ENCODE results near the gene AHSG. TPM values are rescaled to one million over a fixed set of nuclear protein-coding genes. Genes with fewer than 3 reads are reported as not detected.

The AHSG gene
- total RNA-seq, 2 donors from 2014 or later: not detected

DNA sequence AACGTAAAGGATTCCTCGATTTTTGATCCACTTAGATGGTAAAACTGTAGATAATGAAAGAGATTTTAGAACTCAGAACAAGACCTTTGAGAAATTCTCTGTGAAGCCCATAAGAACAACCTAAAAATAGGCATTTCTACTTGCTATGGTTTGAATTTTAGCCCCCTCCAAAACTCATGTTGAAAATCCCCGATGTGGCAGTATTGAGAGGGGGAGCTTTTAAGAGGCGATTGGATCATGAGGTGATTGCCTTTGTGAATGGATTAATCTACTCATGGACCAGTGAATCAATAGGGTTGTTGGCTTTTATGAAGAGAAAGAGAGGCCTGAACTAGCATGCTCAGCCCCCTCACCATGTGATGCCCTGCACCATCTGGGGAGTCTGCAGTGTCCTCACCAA, 20.2 kb upstream of the AHSG start:
- intact Hi-C loops (cut with DNase I): no loop called here
- Histone ChIP-seq H3K27me3 (replicated peaks; ENCODE audit: insufficient read depth) (no peaks in the 10 kb centered on the region), H3K4me1 (replicated peaks) (no peaks in the 10 kb centered on the region), H3K4me3 (no peak overlapping the region), H3K9me3 (no peaks in the 10 kb centered on the region), H3K27ac (no peak overlapping the region), H3K36me3 (no peaks in the 10 kb centered on the region)
- 93% methylated on average over 4 of the region's 4 CpGs for WGBS
- no peak for TF ChIP-seq POLR2AphosphoS5 (IDR thresholded peaks at IDR 0.05)
- TF ChIP-seq, protein P1, sequence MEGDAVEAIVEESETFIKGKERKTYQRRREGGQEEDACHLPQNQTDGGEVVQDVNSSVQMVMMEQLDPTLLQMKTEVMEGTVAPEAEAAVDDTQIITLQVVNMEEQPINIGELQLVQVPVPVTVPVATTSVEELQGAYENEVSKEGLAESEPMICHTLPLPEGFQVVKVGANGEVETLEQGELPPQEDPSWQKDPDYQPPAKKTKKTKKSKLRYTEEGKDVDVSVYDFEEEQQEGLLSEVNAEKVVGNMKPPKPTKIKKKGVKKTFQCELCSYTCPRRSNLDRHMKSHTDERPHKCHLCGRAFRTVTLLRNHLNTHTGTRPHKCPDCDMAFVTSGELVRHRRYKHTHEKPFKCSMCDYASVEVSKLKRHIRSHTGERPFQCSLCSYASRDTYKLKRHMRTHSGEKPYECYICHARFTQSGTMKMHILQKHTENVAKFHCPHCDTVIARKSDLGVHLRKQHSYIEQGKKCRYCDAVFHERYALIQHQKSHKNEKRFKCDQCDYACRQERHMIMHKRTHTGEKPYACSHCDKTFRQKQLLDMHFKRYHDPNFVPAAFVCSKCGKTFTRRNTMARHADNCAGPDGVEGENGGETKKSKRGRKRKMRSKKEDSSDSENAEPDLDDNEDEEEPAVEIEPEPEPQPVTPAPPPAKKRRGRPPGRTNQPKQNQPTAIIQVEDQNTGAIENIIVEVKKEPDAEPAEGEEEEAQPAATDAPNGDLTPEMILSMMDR (IDR thresholded peaks at IDR 0.05): no peak
- no peak for TF ChIP-seq POLR2A (IDR thresholded peaks at IDR 0.05)
- DNase-seq (ENCODE audit: low spot score): no peak

DNA sequence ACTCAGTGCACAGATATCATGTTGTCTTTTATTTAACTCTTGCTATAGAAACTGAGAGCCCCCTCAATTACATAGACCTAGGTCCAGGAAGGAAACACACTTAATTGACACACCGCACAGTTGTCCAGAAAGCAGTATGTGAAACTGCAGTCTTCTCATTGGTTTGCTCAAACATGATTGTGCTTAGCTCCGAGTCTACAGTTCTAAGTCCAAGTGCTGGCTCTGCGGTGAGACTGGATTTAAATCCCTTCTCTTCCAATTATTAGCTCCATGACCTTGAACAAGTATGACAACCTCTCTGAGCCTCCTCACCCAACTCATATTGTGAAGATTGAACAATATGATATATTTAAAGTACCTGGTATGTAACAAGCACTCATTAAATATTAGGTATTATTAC, 19.0 kb upstream of the AHSG start:
- no peak for DNase-seq (ENCODE audit: low spot score)
- intact Hi-C loops (cut with DNase I): no loop called here
- no peak overlapping the region for H3K4me3 ChIP-seq
- TF ChIP-seq POLR2A (IDR thresholded peaks at IDR 0.05) (no peak), POLR2AphosphoS5 (IDR thresholded peaks at IDR 0.05) (no peak)
- TF ChIP-seq, protein P1 (IDR thresholded peaks at IDR 0.05): no peak
- H3K27ac ChIP-seq: no peak overlapping the region
- WGBS: 93% methylated on average over 3 of the region's 3 CpGs
- no peaks in the 10 kb centered on the region for H3K27me3 ChIP-seq (replicated peaks; ENCODE audit: insufficient read depth)
- H3K36me3 ChIP-seq: no peaks in the 10 kb centered on the region
- no peaks in the 10 kb centered on the region for H3K9me3 ChIP-seq
- no peaks in the 10 kb centered on the region for H3K4me1 ChIP-seq (replicated peaks)

DNA sequence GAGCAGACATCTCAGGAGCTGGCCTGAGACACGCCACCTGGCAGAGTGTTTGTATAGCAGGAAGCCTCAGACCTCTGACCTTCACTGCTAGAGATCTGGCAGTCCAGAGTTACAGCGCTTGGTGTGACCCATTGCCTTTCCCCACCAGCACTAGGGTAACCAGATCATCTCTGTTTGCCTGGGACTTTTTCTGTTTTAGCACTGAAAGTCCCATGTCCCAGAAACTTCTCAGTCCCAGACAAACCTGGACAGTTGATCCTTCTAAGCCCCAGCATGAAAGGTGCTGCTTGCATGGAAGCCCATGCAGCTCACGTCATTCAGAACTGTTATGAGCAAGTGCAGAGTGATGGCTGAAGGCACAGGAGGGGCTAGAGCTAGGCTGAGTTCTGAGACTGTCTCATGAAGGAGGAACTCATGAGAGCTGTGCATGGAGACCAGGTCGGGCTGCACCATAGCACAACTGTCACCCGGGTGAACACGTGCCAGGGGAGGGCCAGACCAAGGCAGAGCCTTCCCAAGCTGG, 18.2 kb upstream of the AHSG start:
- no peaks in the 10 kb centered on the region for H3K27me3 ChIP-seq (replicated peaks; ENCODE audit: insufficient read depth)
- no peak overlapping the region for H3K4me3 ChIP-seq
- intact Hi-C loops (cut with DNase I): no loop called here
- no peaks in the 10 kb centered on the region for H3K4me1 ChIP-seq (replicated peaks)
- DNase-seq (ENCODE audit: low spot score): no peak
- H3K9me3 ChIP-seq: no peaks in the 10 kb centered on the region
- WGBS: 75% methylated on average over 6 of the region's 6 CpGs
- no peak overlapping the region for H3K27ac ChIP-seq
- TF ChIP-seq, protein P1 (IDR thresholded peaks at IDR 0.05): no peak
- TF ChIP-seq POLR2A (IDR thresholded peaks at IDR 0.05): no peak
- no peak for TF ChIP-seq POLR2AphosphoS5 (IDR thresholded peaks at IDR 0.05)
- H3K36me3 ChIP-seq: no peaks in the 10 kb centered on the region

DNA sequence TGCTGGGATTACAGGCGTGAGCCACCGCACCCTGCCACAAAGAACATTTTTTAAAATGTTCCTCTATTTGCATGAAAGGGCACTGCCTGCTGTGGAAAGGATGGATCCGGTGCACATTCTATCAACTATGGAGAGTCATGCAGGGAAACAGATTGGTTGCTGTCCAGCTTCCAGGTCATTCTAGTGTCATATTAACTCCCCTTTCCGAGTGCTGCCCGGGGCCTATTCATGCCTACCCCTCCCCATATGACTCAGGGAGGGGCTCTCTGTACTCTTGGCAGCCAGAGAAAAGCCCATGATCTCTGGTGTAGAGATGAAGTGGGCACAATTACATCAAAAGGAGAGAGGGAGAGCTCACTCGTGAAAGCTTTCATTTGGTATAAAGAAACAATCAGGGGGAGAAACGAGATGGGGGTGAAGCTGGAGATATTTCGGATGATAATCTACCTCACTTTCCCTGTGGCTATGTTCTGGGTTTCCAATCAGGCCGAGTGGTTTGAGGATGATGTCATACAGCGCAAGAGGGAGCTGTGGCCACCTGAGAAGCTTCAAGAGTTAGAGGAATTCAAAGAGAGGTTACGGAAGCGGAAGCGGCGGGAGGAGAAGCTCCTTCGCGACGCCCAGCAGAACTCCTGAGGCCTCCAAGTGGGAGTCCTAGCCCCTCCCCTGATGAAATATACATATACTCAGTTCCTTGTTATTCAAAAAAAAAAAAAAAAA, 16.1 kb upstream of the AHSG start:
- no peaks in the 10 kb centered on the region for H3K27me3 ChIP-seq (replicated peaks; ENCODE audit: insufficient read depth)
- no peak overlapping the region for H3K27ac ChIP-seq
- no peaks in the 10 kb centered on the region for H3K4me1 ChIP-seq (replicated peaks)
- 48% methylated on average over 17 of the region's 17 CpGs for WGBS
- H3K9me3 ChIP-seq: no peaks in the 10 kb centered on the region
- TF ChIP-seq POLR2A (IDR thresholded peaks at IDR 0.05): no peak
- TF ChIP-seq, protein P1 (IDR thresholded peaks at IDR 0.05): no peak
- TF ChIP-seq POLR2AphosphoS5 (IDR thresholded peaks at IDR 0.05): no peak
- DNase-seq (ENCODE audit: low spot score): no peak
- intact Hi-C loops (cut with DNase I): no loop called here
- no peak overlapping the region for H3K4me3 ChIP-seq
- no peaks in the 10 kb centered on the region for H3K36me3 ChIP-seq

Measured in prostate gland (tissue), 2 donors.